GM19468 (cell line): Measurements from ENCODE around the gene ASRGL1.
"Not testable (repeated sequence)": the region's sequence is repeated elsewhere in the genome, so short reads cannot be mapped to it uniquely, and the experiment has no call there.

Source experiments
- ATAC-seq: cut with Tn5 transposase; IDR thresholded peaks from one replicate; pipeline ENCODE4 v1.9.1; 2021; ENCODE audit warnings: mild to moderate bottlenecking, moderate library complexity, moderate number of reproducible peaks; ENCODE audit not compliant: unreplicated experiment; ENCODE audit errors: extremely low read depth

Gene ASRGL1

DNA sequence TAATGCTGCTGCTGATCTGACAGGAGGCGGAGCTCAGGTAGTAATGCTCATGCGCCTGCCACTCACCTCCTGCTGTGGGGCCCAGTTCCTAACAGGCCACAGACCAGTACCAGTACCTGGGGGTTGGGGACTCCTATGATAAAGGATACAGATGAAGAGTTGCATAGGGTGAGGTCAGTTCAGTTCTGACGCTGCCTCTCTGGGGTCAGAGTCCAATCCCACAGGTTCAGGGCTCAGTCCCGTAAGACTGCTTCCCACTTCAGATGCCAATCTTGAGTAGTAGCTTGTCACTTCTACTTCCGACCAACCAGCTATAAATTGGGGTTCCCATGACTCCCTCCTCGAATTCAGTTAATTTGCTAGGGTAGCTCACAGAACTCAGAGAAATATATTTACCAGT is 8.6 kb downstream of the ASRGL1 start:
- ATAC-seq = no peak

DNA sequence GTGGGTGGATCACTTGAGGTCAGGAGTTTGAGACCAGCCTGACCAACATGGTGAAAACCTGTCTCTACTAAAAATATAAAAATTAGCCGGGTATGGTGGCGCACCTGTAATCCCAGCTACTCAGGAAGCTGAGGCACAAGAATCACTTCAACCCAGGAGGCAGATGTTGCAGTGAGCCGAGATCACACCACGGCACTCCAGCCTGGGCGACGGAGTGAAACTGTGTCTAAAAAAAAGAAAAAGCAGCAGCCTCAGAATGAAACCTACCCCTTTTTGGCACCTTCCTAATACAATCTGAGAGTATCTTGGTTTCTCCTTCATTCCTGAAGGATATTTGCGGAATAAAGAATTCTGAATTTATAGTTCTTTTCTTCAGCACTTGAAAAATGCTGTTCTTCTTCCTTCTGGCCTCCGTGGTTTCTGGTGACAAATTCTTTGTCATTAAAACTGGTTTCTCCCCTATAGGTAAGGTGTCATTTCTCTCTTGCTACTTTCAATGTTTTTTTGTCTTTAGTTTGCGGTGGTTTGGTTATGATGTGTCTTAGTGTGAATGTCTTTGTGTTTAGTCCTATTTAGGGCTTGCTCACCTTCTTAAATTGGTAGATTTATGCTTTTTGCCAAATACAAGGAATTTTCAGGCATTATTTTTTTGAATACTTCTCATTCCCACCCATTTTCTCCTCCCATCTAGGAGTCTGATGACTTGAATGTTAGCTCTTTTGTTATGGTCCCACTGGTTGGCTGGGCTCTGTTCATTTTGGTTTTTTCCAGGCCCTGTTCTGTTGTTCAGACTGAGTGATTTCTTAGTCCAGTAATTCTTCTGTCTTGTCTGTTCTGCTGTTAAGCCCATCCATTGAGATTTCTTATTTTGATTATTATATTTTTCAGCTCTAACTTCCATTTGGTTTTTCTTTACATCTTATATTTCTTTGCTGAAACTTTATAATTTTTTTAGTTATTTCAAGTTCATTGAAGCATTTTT is 15.4 kb downstream of the ASRGL1 start:
- no peak for ATAC-seq

DNA sequence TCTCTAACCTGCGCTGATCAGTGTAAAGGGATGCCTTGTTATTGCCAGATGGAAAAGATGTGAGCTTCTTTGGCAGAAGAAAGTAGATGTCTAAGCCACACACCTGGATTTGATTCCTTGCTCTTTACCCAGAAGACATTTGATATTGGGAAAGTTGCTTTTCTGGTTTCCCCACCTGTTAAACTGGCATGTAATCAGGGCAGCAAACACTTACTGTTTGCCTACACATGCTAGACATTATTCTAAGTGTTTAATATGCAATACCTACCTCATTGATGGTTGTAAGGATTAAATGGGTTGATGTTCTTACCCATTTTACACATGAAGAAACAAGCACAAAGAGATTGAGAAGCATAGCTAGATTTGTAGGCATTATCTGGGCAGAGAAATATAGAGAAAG is 16.6 kb downstream of the ASRGL1 start:
- no peak for ATAC-seq

DNA sequence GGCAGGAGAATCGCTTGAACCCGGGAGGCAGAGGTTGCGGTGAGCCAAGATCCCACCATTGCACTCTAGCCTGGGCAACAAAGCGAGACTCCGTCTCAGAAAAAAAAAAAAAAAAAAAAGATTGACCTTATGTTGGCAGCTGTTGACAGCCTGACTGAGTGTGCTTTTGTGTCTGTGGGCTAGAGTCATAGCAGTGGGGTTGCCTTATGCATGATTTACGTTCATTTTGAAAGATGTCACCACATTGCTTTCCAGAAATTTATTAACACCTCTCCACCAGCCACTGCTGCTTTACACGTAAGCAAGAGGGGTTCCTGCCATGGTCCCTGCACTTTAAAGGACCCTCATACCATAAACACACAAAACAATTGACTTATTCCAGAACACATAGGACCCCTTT is 21.0 kb downstream of the ASRGL1 start:
- no peak for ATAC-seq

DNA sequence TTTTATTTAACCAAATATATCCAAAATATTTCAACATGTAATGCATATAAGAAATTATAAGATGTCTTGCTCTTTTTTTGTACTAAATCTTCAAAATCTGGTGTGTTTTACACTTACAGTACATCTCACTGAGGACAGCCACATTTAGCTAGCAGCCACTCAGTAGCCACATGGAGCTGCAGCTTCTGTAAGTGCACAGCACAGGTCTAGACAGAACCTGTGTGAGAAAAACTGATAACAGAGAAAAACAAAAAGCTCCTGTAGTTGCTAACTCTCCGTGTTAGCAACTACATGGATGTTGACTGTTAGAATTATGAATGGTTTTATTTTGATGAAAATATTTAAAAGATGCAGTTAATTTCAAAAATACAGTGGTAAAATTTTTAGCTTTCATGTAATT is 22.2 kb downstream of the ASRGL1 start:
- no peak for ATAC-seq

DNA sequence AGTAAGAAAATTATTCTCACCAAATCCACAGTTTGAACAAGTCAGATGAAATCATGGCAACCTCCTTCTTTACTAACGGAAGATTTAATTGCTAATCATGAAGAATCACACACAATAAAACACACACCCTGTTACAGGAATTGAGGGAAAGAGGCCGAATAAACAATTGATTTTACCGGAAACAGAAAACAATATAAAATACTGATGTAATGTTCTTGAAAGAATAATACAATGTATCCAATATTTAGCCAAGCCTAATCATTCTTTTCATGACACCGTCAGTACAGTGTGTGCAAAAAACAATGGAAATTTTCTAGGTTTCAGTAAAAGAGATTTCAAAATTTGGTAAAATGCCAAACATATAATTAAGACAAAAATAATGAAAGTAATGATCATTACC is 23.4 kb downstream of the ASRGL1 start:
- ATAC-seq = no peak

DNA sequence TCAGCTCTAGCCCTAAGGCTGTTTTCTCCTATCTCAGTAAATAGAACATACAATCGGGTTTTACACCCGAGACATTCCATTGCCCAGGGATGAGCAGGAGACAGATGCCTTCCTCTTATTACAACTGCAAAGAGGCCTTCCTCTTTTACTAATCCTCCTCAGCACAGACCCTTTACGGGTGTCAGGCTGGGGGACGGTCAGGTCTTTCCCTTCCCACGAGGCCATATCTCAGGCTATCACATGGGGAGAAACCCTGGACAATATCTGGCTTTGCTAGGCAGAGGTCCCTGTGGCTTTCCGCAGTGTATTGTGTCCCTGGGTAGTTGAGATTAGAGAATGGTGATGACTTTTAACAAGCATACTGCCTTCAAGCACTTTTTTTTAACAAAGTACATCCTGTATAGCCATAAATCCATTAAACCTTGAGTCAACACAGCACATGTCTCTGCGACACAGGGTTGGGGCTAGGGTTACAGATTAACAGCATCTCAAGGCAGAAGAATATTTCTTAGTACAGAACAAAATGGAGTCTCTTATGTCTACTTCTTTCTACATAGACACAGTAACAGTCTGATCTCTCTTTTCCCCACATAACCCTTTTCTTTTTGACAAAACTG is 31.7 kb downstream of the ASRGL1 start:
- not testable (repeated sequence) for ATAC-seq

DNA sequence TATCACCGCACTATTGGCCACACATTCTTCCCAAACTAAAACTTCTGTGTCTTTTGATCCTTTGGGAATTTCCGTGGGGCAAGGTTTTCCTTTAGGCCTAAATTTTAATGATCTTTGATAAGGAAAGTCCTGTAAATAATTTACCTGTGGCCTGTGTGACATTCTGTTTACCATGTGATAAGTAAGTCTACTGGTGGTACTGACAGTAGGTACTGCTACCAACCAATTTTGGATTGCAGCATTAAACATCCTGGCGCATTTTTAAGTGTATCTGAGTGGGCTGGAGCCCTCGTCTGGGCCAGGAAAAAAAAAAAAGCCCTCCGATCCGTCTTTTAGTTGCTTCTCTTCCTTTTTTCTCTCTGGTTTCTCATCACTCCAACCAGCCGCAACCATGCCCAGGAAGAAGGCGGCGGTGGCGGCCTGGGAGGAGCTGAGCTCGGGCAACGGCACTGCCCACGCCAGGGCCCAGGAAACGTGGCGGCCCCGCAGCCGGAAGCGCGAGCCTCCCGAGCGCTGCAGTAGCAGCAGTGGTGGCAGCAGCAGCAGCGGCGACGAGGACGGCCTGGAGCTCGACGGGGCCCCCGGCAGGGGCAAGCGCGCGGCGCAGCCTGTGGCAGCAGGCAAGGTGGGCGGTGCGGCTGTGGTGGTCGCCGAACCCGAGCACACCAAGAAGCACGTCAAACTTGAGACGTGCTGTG is 33.6 kb downstream of the ASRGL1 start:
- no peak for ATAC-seq

DNA sequence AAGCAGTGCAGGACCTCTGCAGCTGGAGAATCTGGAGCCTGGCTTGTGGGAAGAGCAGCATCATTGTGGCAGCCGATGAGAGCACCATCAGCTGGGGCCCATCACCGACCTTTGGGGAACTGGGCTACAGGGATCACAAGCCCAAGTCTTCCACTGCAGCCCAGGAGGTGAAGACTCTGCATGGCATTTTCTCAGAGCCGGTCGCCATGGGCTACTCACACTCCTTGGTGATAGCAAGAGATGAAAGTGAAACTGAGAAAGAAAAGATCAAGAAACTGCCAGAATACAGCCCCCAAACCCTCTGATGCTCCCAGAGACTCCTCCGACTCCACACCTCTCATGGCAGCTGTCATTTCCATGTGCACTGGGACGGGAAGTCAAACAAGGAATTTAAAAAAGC is 35.6 kb downstream of the ASRGL1 start:
- no peak for ATAC-seq

DNA sequence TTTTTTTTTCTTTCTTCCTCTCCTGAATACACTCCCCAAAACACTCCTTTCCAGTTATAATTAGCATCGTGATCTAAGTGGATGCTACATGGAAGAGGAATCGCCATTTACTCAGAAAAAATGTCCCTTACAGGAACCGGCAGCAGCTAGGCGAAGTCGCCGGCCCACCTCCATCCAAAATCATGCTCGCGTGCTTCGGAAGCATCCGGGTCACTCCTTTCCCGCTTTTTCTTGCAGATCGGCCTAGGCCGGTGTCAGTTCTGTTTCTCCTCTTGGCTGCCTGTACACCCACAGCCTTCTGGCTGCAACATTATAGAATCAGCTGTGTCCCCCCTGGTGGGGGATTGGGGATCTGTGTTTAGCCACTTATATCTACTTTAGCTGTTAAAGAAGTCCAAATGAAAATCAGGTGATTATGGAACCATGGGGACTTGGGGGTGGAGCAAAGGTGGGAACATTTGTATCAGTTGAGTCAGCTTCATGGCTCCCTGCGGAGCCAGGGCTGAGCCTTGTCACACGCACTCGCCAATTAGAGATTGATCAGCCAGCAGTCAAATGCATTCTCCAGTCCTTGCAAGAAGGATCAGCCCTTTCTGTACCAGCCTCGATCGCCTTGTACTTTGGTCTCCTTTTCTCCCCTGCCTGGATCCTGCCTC is 36.3 kb downstream of the ASRGL1 start:
- no peak for ATAC-seq

DNA sequence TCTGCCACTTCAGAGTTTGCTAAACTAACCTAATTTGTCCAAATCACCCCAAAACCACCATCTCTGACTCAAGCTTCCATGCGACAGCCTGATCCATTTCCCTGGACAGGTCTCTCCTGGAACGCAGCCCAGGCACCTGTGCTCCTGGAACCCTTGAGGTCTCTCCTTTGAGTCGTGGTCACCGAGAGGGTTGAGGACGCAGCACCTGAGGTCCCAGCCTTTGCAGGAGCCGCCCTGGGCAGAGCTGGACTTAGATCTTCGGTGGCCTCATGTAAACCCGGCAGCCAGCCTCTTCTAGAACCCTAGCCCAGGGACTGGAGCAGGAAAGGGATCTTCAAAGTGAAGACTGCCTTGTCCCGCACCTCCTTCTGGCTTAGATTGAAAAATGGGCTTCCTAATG is 37.6 kb downstream of the ASRGL1 start:
- ATAC-seq = no peak

DNA sequence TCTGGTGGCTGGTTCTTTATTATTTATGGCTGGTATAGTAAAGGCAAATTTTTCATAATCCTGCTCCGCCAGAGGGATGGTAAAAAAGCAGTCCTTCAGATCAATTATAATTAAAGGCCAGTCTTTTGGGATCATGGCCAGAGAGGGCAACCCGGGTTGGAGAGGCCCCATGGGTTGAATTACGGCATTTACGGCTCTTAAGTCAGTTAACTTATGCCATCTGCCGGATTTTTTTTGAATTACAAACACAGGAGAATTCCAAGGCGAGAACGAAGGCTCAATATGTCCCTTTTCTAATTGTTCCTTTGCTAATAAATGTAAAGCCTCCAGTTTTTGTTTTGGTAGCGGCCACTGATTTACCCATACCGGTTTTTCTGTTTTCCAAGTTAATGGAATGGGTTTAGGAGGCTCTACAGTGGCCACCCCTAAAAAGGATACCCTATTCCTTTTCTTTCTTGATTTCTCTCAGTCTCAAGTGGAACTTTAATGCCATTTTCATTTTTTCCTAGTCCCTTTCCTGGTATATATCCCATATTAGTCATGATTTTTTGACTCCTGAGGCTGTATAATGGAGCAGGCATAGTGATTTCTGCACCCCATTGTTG is 41.3 kb downstream of the ASRGL1 start:
- ATAC-seq = not testable (repeated sequence)

DNA sequence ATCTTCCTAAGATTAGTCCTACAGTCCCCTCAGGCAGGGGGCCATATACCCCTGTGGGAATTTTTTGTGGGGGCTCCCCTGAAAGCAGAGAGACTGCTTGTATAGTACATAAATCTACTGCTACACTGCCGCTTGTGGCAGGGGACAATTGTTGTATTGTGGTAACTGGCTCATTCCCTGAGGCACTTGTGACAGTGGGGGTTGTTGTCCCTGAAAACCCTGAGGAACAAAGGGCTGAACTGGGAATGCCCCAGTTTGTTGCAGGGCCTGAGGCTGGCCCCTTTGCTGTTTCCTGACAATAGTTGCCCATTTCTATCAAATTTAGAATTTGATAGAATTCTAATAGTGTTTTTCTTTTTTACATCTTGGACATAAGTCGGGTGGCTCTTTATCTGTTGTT is 42.3 kb downstream of the ASRGL1 start:
- ATAC-seq = not testable (repeated sequence)

DNA sequence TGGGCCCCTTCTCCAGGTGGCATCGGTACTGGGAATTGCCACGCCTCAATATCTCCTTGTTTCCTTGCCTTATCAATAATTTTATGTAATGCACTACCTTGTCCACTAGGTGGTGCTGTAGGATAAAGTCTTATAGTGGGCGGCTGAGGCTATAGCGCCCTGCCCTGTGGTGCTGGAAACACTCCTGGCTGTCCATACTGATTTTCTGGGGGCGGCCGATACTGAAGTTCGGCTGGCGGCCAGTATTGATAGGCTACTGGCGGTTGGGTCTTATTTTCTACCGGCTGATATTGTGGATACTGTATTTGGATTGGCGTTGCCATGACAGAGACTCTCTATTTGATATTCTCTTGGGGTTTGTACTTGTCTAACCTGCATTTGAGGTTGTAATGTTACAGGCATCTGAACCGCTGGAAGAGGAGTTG is 43.6 kb downstream of the ASRGL1 start:
- not testable (repeated sequence) for ATAC-seq

DNA sequence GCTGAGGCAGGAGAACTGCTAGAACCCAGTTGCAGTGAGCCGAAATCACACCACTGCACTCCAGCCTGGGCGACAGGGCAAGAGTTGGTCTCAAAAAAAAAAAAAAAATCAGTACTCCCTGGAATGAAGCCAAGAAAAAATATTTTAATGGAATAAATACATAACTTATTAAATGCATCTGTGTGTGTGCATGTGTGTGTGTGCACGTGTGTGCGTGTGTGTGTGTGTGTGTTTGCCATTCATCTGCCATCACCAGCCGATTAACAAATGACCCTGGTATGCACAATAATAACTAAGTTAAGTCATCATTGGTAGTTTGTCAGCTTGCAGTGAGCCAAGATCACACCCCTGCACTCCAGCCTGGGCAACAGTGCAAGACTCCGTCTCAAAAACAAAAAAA is 46.6 kb downstream of the ASRGL1 start:
- ATAC-seq = no peak

DNA sequence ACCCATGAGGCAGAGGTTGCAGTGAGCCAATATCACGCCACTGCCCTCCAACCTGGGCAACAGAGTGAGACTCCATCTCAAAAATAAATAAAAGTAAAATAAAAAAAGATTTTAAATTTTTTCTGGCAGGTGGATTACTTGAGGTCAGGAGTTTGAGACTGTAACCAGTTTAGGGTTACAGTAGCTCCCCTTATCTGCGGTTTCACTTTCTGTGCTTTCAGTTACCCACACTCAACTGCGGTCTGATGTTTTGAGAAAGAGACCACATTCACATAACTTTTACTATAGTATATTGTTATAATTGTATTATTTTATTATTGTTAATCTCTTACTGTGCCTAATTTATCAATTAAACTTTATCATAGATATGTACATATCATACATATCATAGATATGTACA is 48.8 kb downstream of the ASRGL1 start:
- ATAC-seq = not testable (repeated sequence)

DNA sequence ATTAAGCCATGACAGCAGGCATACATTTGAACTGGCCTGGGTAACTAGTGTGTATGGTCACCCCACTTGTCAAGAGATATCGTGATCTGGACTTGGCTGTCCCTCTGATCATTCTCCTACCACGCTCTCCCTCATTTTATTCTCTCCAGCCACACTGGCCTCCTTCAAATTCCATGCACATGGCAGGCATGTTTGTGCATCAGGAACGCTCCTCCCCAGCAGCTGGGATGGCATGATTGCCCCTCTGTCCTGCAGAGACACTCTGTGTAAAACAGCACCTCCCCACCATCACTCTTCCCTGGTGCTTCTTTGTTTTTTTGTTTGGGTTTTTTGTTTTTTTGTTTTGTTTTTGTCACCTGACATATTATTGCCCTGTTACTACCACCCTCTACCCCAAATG is 50.1 kb downstream of the ASRGL1 start:
- ATAC-seq = no peak

DNA sequence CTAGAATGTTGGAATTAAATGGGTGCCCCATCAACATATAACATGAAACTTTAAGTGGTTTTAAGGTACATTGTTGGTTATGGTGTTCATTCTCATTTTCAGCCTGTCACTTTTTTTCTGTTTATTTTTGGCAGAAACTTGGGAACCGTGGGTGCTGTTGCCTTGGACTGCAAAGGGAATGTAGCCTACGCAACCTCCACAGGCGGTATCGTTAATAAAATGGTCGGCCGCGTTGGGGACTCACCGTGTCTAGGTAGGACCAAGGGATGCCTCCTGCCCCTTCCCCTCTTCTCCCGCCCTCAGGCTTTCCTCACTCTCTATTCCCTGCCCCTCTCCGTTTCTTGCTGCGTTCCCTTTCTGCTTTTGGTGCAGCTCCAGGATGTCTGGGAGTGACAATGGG is 51.8 kb downstream of the ASRGL1 start:
- no peak for ATAC-seq

DNA sequence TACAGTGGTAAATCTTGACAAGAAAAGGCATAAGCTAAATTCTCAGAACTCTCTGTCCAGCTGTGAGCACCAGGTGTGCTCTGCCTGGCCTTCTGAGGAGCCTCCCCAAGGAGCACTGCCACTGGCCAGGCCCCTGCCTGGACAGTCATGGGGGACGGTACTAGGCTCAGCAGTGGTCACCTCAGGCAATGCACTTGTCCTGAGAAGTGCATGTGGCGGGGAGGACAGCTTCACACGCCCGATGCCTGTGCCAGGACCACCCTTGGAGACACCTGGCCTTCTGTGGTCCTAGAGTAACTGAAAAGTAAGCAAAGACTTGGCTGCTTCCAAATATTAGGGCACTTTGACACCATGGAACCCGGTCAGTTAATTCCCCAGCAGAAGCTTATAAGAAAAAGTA is 53.0 kb downstream of the ASRGL1 start:
- no peak for ATAC-seq

DNA sequence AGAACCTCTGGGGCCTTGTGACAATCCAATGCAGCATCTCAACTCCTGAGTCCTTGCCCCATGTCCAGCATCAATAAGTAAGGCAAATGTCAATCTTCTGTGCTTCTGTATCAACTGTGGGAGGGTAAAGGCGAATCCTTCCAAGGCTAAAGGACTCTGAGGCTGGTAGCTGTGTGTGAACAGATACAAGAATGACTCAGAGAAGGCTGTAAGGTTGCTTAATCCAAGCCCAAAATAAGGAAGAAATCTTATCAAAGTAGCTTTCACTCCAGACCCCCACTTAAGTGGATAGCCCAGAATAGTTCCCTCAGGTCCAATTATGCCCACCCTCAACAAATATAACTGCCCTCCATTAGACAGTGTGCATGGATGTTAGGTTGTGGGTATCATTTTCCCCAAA is 53.5 kb downstream of the ASRGL1 start:
- ATAC-seq = no peak
